ENCODE measurements around the gene CCDC27.

CCDC27 gene

DNA sequence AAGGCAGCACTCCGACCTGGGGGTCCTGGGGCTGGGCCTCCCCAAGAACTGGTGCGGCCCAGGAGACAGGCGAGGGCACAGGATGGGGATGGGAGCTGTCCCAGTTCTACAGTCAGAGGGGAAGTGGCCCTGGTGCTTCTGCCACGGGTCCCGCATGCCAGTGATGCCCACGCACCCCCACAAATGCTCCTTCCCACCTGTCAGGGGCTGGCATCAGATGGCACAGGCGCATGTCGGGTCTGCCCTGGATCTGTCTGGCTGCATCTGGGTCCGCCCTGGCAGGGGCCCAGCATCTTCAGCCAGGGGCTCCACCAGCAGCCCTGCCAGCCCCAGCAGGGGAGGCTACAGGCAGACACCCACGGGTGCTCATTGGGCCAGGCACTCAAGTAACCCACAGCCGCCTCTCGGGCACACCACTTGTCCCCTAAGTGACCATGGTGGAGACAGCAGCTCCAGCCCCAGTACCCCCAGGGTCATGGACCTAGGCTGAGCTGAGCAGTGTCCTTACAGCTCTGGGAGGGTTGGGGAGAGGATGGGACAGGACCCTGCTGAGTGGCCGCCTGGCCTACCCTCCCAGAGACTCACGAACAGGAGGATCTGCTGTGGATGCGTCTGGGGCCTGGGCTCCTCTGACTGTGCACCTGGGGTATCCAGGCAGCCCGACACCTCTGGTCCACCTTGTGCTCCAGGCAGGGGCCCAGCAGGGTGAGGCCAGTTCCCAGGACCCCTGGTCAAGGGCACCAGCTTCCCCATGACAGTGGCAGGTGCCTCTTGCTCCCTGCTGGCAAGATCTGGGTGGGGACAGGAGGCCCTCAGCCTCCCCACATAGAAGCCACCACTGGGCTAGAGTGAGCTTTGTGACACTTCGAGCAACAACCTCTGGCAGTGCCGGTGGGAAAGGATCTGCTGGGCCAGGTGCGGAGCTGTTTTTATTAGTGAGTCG is 25.7 kb downstream of the CCDC27 start:
- DNase-seq, result no peak

DNA sequence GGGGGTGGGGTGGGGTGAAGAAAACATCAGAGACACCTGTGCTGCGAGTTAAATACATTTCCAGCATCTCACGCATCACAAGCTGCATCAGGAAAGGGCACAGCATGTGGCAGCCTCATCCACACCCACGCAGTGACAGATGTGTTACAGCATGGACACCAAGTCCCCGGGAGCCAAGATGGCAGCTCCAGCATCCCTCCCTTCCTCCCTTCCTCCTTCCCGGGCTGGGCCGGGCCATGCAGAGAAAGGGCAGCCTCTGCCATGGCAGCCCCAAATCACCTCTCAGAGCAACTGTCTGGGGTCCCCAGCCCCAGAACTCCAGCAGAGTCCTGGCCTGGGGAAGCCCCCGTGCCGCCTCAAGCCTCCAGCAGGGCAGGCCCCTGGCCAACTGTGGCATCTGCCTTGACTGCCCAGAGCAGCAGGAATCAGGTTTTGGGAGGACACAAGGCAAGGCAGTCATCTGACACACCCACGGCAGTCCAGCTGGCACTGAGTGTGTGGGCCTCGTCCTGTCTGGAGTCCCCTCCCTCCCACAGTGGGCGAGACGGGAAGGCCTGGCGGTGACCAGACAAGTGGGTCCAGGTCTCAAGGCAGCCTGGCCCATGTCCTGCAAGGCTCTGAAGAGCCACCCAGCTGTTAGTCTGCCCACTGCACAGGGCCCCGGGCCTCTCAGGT is 26.5 kb downstream of the CCDC27 start:
- no peak for DNase-seq

DNA sequence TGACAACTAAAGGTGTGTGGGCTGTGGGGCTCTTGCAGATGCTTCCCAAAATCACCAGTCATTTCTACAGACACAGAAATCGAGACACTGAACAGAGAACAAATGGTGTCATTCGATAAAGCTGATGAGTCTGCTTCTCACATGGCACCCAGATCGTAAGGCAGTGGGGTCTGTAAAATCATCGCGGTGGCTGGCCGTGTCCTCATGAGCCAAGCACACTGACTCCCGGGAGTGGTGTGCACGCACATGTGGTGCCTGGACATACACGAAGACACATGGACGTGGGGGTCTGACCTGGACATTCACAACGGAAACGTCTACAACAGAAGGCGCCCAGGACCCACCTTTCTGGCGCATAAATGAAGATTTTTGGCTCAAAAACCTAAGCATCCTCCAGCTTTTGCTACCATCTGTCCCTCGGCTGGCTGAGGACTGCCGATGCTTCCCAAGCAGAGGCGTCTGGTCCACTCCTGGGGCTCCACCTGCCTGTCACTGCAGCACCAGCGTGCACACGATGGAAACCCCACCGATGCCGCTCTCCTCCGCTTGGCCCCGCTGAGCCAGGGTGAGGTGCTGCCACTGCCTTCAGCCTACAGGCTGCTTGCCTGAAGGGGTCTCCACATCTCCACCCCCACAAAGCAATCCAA is 27.1 kb downstream of the CCDC27 start:
- no peak for DNase-seq

DNA sequence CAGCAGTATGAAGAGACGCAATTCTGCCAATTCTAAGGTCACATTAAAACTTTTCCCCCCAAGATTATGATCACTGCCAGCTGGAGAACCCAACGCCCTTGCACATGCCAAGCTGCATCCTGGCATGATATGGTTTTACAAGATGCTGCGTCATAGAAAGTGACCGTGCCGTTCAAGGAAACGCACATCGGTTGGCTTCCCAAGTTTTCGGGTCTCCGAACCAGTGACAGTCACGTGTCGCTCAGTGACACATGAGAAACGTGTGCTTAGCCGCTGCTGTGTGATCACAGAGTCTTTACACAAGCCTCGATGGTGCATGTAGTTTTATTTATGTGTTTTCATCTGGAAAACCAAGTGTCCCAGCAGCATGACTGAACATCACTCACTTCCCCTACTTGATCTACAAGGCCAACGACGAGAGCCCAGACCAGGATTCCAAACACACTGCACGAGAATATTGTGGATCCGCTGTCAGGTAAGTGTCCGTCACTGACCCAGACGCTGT is 27.7 kb downstream of the CCDC27 start:
- no peak for DNase-seq

DNA sequence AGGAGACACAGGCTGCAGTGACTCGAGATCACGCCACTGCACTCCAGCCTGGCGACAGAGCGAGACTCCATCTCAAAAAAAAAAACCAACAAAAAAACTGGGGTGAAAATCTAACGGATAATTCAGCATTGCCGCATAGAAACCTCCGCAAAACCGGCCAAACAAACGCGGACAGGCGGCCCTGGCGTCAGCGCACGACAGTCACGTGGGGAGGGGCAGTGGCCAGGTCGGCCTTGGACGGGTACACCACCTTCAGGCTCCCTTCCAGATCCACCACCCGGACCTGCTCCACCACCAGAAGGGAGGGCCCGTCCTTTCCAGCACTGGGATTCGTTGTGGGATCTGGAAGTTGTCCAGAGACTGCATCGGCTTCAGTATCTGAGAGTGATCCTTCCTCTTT is 28.7 kb downstream of the CCDC27 start:
- no peak for DNase-seq

DNA sequence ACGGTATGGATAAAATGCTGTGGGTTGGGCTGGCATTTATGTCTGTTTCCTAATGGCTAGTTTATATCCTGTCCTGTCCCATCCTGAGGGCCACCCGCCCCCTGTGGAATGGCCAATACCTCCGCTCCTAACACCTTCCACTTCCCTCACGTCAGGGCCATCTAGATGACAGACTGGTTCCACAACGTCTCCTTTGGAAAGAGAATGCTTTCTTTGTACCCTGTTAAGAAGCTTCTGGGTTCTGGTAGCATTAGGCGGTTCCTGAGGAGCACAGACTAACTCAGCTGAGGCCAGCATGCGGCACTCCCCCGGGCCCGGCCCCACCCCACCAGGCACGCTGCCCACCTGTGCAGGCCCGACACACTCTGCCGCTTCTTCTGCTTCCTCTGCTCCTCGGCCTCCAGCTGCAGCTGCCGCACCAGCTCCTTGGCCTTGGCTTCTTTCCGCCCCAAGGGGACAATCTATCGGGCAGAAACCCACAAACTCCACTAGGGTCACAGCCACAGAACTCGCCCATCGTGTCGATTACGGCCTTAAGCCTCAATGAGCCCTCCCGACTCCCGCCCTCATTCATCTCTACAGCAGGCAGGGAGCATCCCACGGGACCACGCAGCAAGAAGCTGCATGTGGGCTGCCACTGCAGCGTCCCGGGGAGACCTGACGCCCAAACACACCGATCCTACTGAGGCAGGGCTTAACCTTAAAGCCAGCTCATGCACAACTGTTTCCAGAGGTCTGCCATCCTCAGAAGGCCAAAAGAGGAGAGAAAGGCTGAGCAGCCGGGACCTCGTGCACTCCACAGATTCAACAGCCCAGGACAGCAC is 31.6 kb downstream of the CCDC27 start:
- DNase-seq, result no peak

DNA sequence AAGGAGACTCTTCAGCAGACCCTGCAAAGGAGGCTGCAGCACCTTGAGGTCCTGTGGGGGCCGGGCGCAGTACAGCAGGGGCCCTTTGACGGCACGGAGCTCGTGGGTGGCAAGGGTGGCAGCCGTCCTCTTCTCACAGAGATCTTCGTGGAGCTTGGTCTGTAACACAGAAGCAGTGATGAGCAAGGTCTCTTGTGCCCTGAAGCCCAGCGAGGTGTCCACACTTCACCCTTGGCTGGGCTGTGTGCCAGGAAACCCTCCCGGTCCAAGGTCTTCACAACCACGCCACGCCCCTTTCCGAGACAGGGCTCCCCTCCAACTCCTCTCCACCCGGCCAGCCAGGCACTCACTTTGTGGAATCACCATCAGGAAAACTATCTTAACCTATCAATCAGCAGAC is 32.8 kb downstream of the CCDC27 start:
- DNase-seq, result no peak

DNA sequence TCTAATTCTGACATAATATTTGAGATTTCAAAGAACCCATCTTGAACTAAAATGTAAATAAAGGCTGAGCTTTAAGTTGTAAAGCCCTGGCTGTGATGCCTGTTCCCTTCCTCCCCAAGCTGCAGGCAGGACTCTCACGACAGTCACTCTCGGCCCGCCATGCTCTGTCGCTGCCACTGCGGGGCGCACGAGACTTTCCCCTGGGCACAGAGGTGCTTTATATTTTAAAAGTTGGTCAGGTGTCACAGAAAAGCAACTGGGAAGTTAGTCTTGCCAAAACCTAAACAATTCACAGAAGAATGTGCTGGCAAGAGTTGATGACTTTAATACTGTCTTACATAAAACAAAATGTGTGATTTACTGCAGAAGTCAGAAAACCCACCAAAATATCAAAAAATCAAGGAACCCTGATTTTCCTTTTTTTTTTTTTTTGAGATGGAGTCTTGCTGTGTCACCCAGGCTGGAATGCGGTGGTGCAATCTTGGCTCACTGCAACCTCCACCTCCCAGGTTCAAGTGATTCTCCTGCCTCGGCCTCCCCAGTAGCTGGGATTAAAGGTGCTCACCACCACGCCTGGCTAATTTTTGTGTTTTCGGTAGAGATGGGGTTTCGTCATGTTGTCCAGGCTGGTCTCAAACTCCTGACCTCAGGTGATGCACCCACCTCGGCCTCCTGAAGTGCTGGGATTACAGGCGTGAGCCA is 33.4 kb downstream of the CCDC27 start:
- DNase-seq, result no peak

DNA sequence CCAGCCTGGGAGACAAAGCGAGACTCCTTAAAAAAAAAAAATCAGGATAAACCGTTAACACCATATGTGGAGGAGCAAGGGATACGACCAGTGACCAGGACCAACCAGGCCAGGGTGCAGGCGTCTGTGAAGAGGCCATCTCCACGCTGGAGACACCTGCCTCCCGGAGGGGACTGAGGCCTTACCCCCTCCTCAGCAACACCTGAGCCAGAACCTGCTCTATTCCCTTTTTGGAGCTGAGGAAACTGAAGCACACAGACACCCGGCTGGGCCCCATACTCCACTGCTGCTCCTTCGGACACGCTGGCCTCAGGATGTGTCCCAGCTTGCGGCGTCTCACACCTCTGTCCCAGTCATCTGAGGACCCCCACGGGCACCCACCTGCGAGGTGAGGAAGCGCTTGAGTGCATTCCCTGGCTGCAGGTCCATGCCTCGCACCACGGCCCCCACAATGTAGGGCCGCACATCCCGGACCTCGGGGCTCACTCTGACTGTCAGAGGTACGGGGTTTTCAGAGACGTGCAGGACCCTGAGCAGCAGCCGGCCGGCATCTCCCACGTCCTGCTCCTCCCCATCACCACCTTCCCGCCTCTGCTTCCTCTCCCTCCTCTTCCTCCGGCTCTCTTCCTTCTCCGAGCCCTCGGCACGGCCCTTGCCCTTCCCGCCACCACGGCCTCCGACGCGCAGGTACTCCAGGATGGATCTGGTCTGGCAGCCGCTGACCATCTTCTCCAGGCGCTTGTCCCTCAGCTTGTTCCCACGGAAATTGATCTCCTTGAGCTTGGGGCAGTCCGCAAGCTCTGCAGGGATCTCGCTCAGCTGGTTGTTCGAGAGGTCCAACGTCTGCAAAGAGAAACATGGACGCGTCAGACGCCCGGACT is 34.5 kb downstream of the CCDC27 start:
- no peak for DNase-seq

DNA sequence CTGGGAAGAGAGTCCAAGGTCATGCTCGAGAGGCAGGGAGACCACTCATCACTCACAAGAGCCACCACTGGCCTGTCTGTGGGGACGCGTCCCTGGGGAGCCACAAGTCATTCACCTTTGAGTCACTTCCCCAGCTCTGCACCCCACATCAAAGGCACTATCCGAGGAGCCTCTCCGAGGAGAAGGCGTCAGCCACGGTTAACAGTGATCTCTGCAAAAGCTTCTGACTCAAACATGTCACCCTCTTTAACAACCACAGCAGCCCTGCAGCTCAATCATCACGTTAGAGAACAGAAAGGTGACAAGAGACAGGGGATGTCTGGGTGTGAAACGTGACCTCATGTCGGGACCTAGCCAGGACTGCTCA is 35.1 kb downstream of the CCDC27 start:
- no peak for DNase-seq

DNA sequence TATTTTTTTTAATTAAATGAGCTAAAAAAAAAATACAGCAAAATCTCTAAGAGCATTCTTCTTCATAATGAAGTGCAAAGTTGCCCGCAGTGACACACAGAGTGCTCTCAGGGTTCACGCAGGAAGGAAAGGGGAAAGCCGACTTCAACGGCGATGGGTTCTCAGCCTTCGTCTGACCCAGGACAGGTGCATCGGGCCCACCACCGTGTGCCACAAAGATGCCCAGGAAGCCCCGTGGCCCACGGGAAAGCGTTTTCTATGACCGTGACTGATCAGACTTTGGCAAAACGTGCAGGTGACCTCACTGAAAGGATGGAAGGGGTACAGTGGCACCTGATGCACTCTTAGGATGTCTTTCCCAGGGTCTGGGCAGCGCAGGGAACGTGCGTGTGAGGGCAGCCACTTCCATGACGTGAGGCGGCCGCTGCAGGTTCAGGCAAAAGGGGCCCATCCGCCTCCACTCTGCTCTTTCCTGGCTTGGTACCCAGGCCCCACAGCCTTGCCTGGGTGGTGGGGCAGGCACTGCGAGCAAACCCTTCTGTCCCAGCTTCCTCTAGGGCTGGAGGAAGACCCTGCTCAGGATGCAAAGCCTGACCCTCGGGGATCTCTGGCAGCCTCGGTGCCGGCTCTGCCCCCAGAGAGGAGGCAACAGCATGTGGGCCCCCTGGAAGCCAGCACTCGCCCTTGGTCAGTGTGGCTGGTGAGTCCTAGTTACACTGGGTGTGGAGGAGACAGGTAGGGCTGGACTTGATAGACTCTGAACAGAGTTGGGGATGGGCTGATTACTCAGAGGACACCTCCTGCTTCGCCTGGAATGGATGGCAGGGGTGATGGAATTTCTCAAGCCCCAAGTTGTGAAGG is 35.7 kb downstream of the CCDC27 start:
- DNase-seq, result no peak

DNA sequence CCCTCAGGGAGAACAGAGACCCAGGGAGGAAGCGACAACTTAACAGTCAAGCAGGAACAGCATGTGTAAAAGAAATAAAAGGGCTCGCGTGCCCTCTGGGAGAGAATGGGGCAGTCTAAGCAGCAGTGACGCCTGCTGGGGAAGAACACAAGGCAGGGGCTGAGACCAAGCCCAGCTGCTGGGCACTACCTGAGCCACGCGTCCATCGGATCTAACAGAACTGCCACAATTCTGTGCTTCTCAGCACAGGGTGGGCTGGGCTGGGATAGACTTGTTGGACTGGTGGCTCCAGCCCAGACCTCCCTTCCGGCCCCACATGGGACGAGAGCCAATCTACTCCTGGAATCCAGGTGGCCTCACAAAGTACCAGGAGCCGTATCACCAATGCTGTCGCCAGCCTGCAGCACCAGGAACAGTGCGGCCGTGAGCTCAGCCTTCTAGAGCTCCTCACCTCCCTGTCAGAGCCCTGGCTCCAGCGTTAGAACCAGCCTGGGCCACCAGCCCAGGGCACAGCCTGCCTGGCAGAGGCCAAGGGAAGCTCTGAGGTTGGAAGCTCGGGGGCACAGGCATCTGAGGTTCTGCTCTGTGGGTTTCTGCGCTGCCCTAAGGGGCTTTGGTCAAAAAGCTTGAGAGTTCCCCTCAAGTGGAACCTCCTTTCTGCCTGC is 36.6 kb downstream of the CCDC27 start:
- DNase-seq, result no peak

DNA sequence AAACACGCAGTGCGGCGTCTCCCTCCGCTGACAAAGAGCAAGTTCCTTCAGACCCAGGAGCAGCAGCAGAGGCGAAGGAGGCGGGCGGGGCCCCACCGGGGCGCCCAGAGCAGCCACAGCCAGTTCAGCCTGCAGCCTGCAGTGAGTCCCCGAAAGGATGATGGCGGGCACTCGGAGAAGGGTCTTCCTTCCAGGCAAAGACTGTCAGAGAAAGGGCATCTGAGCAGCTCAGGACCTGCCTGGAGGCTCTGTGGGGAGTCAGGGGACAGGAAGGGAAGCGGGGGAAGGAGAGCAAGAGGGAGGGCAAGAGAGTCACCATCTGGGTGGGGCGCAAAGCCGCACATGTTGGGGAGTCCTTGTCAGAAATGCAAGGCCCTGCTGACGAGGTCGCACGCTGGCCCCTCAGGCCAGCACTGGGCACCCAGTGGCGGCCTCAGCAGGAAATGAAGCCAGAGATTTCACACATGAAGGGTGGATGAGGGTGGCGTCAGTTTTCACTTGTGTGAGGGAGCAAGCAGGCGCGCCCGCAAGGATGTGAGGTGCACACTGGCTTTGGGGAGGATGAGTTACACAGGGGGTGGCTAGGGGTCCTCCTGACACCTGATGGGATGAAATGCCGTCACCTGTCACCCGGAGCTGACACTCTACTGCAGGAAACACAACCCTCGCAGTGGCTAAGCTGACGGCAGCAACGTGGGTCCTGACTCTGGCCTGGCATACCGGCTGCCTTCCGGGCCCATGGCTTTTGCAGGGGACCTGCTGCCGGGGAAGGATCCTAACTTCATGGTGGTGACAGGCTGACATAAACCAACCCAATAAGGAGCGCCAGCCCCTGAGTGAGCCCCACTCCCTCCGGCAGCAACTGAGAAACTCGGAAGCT is 37.4 kb downstream of the CCDC27 start:
- DNase-seq, result no peak

DNA sequence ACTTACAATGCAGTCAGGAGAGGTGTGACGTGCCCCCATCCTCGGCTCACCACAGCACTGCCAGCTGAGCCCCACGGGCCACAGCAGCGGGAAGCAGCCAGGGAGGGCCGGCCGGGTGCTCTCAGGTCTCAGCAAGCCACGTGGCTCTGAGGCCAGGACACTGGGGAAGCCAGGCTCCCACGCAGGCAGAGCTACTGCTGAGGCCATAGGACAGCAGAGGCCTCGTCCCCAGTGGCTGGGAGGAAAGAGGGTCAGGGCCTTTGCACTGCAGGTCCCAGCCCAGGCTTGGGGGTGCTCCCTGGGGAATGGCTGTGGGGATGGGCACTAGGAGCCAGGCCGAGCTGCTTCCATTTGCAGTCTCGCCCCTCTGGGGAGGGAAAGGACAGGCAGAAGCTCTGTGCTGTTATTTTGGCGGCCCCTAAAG is 38.3 kb downstream of the CCDC27 start:
- no peak for DNase-seq

DNA sequence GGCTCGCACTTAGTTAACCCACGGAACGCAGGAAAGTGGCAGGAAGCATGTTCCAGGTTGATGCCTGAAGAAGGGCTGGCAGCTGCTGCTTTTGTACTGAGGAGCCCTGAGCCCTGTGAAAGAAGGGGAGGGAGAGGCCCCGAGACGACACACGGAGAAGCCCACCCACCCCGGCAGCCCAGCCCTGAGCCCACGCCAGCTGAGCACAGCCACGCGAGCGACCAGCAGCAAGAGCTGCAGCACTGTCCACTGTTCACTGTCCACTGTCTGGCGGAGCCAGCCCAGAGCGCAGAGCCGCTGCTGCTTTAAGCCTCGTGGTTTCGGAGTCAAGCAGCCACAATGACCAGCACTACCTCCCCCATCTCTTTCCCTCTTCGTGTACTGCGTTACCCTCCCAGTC is 38.7 kb downstream of the CCDC27 start:
- DNase-seq, result no peak

DNA sequence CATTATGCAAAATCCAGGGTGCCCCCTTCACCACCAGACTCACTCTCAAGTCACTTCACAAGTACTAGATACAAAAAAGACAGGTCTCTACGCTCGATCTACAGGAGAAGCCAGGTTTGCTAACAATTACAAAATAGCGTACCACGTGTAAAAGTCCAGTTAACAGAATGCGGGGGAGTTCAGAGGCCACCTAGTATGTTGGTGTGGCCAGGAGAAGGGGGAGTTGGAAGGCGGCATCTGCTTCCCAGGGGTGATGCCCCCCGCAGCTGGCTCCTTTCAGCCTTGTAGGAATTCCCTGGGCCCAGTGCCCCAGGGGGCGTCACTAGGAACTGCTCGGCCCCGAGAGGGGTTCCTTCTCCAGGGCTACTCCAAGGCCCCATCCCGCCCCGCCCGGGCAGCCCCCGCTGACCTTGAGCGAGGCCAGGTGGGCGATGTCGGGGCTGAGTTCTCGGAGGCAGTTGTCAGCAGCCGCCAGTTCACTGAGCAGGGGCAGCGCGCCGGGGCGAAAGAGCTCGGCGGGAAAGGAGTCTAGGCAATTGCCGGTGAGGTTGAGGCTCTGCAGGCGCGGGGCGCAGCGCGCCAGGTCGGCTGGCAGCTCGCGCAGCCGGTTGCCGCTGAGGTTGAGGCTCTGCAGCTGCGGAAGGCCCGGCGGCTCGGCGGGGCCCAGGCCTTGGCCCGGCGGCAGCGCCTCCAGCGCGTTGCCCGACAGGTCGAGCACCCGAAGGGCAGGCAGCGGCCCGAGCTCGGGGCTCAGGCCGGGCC is 43.4 kb downstream of the CCDC27 start:
- no peak for DNase-seq

DNA sequence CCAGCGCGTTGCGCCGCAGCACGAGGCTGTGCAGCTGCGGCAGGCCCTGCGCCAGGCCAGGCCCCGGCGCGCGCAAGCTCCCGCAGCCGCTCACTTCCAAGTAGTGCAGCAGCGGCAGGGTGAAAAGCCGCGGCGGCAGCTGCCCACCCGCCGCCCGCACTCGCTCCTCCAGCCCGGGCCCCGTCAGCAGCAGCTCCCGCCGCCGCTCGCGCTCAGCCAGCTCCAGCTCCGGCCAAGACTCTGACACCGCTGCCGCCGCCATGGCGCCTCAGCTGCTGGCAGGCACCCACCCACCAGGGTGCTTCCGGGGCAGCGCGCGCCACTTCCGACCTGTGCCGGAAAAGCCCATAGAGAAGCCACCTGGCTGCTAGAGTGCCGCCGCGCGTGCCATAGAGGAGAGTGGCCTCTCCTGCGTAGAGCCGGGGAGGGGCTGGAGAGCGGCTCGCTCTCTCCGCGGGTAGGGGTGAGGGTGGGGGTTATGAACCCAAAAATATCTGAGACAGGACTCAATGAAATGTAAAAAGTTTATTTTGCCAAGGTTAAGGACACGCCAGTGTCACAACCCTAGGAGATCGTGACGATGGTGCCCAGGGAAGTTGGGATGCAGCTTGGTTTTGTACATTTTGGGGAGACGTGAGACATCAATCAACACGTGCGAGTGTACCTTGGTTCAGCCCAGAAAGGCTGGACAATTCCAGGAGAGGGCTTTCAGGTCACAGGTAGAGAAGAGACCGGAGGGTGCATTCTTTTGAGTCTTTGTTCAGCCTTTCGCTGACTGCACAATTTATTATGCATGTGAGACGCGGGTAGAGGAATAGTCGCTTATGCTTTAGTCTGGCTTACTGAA is 44.2 kb downstream of the CCDC27 start, which contains the start of gene LRRC47:
LRRC47 (minus strand) TSS at position 284 of the 847 bp plus-strand sequence; CDS start at position 262, 22 bp downstream.
- no peak for DNase-seq
